GM23338 (cell line): ENCODE results near the gene WDR12. TPM values are rescaled to one million over a fixed set of nuclear protein-coding genes. Genes with fewer than 3 reads are reported as not detected.
"Not testable (repeated sequence)": the region's sequence is repeated elsewhere in the genome, so short reads cannot be mapped to it uniquely, and the experiment has no call there.

Experiments
- ATAC-seq: fragments of 200-7000 bp; cut with Tn5 transposase; 3 replicates; pipeline ENCODE4 v1.9.1; 2020
- DNase-seq: peaks from one replicate; pipeline ENCODE4 v3.0.0-alpha.2; 2015; ENCODE audit warnings: low spot score
- H2AFZ ChIP-seq: fragments of 200-600 bp; sonication (generic); 2 replicates; pipeline ENCODE4 v1.8.0; 2016; ENCODE audit warnings: antibody characterized with exemption, mild to moderate bottlenecking, moderate library complexity
- H3F3A ChIP-seq: fragments of 200-600 bp; sonication (generic); replicated peaks from 2 replicates; pipeline ENCODE4 v1.8.0; 2017; ENCODE audit warnings: antibody characterized with exemption, mixed run types, low read depth
- H3K27ac ChIP-seq: fragments of 200-600 bp; sonication (generic); 2 replicates; pipeline ENCODE4 v1.6.1; 2016; ENCODE audit warnings: low read depth
- H3K27me3 ChIP-seq: fragments of 200-600 bp; sonication (generic); 2 replicates; pipeline ENCODE4 v1.8.0; 2016; ENCODE audit warnings: mild to moderate bottlenecking, mixed run types, moderate library complexity; ENCODE audit not compliant: insufficient read depth
- H3K36me3 ChIP-seq: fragments of 200-600 bp; sonication (generic); 2 replicates; pipeline ENCODE4 v1.8.0; 2016; ENCODE audit warnings: mild to moderate bottlenecking; ENCODE audit not compliant: insufficient read depth
- H3K4me1 ChIP-seq: fragments of 200-600 bp; sonication (generic); 2 replicates; pipeline ENCODE4 v1.8.0; 2016; ENCODE audit warnings: mild to moderate bottlenecking, moderate library complexity; ENCODE audit not compliant: insufficient read depth
- H3K4me2 ChIP-seq: fragments of 200-600 bp; sonication (generic); 2 replicates; pipeline ENCODE4 v1.7.1; 2017; ENCODE audit warnings: mixed run types
- H3K4me3 ChIP-seq: fragments of 200-600 bp; sonication (generic); 2 replicates; pipeline ENCODE4 v1.6.1; 2016; ENCODE audit warnings: mixed run types
- H3K79me2 ChIP-seq: fragments of 200-600 bp; sonication (generic); replicated peaks from 2 replicates; pipeline ENCODE4 v1.8.0; 2017; ENCODE audit warnings: mild to moderate bottlenecking; ENCODE audit not compliant: insufficient read depth
- H3K9me2 ChIP-seq: fragments of 200-600 bp; sonication (generic); 2 replicates; pipeline ENCODE4 v1.8.0; 2017; ENCODE audit not compliant: insufficient read depth
- H4K20me1 ChIP-seq: fragments of 200-600 bp; sonication (generic); replicated peaks from 2 replicates; pipeline ENCODE4 v1.8.0; 2017; ENCODE audit warnings: mild to moderate bottlenecking; ENCODE audit not compliant: insufficient read depth
- H3K27ac Mint-ChIP-seq: 2 replicates; pipeline ENCODE4 v1.8.0; 2020; ENCODE audit warnings: inconsistent platforms, mild to moderate bottlenecking, moderate library complexity, mixed read lengths
- H3K27me3 Mint-ChIP-seq: 3 replicates; pipeline ENCODE4 v1.8.0; 2022; ENCODE audit warnings: low read depth, mild to moderate bottlenecking, moderate library complexity, mixed read lengths, inconsistent platforms; ENCODE audit not compliant: insufficient read depth, poor library complexity
- H3K36me3 Mint-ChIP-seq: 3 replicates; pipeline ENCODE4 v1.8.0; 2021; ENCODE audit warnings: low read depth, mild to moderate bottlenecking, inconsistent platforms, moderate library complexity, mixed read lengths
- H3K4me1 Mint-ChIP-seq: 3 replicates; pipeline ENCODE4 v1.8.0; 2020; ENCODE audit warnings: mild to moderate bottlenecking, inconsistent platforms, mixed read lengths
- H3K4me3 Mint-ChIP-seq: 3 replicates; pipeline ENCODE4 v1.8.0; 2021; ENCODE audit warnings: moderate library complexity, mild to moderate bottlenecking, inconsistent platforms, mixed read lengths
- H3K9me3 Mint-ChIP-seq: 3 replicates; pipeline ENCODE4 v1.8.0; 2020; ENCODE audit warnings: moderate library complexity, mild to moderate bottlenecking, inconsistent platforms, mixed read lengths
- CREB1 ChIP-seq: fragments of 250-450 bp; sonication (Bioruptor Pico); IDR thresholded peaks from 2 replicates; pipeline ENCODE4 v1.5.0; 2020; ENCODE audit warnings: low read depth, mild to moderate bottlenecking, moderate library complexity
- CTCF ChIP-seq, 2 experiments: fragments of 200-600 bp in 1 of 2; sonication (generic) in 1 of 2; conservative IDR thresholded peaks; 2 replicates each; pipeline versions ENCODE4 v1.5.1 to v1.6.1; 2016 to 2017; ENCODE audit warnings: antibody characterized with exemption in 2 of 2, low read depth in 2 of 2, mild to moderate bottlenecking in 2 of 2, moderate library complexity in 1 of 2
- ETS1 ChIP-seq: IDR thresholded peaks from 2 replicates; pipeline ENCODE4 v1.6.1; 2016; ENCODE audit warnings: antibody characterized with exemption
- EZH2 ChIP-seq: fragments of 200-600 bp; sonication (generic); IDR thresholded peaks from one replicate; pipeline ENCODE4 v1.8.0; 2017; ENCODE audit warnings: antibody characterized with exemption, mild to moderate bottlenecking, low read depth; ENCODE audit not compliant: unreplicated experiment
- EZH2phosphoT487 ChIP-seq: fragments of 200-600 bp; sonication (generic); IDR thresholded peaks from one replicate; pipeline ENCODE4 v1.8.1; 2018; ENCODE audit warnings: antibody characterized with exemption; ENCODE audit not compliant: unreplicated experiment
- JUNB ChIP-seq: IDR thresholded peaks from one replicate; pipeline ENCODE4 v1.6.1; 2016; ENCODE audit warnings: antibody characterized with exemption; ENCODE audit not compliant: unreplicated experiment
- NANOG ChIP-seq: IDR thresholded peaks from 2 replicates; pipeline ENCODE4 v1.6.1; 2016; ENCODE audit warnings: antibody characterized with exemption, borderline replicate concordance
- POLR2AphosphoS5 ChIP-seq: IDR thresholded peaks from 2 replicates; pipeline ENCODE4 v1.6.1; 2016; ENCODE audit warnings: antibody characterized with exemption, low read depth
- STAT1 ChIP-seq: IDR thresholded peaks from one replicate; pipeline ENCODE4 v1.6.1; 2016; ENCODE audit warnings: antibody characterized with exemption; ENCODE audit not compliant: unreplicated experiment
- ZNF114 ChIP-seq: fragments of 250-450 bp; sonication (Bioruptor Pico); IDR thresholded peaks from 2 replicates; pipeline ENCODE4 v1.5.0; 2020; ENCODE audit warnings: mild to moderate bottlenecking, moderate library complexity
- ZNF331 ChIP-seq: fragments of 250-450 bp; sonication (Bioruptor Pico); IDR thresholded peaks from 2 replicates; pipeline ENCODE4 v1.5.0; 2020; ENCODE audit warnings: low read depth, mild to moderate bottlenecking, moderate library complexity
- ZNF462 ChIP-seq: fragments of 250-450 bp; sonication (Bioruptor Pico); IDR thresholded peaks from 2 replicates; pipeline ENCODE4 v1.5.0; 2020; ENCODE audit warnings: mild to moderate bottlenecking, moderate library complexity
- polyA plus RNA-seq: library from polyadenylated mRNA; unstranded; fragments of >200 nt; fragmentation: Nextera tagmentation; extraction: Ambion mirVana; gene quantifications from 2 replicates; pipeline ENCODE4 v1.2.1, GENCODE V29; 2016
- total RNA-seq: library from RNA; depleted of rRNA; stranded (reverse); fragments of >200 nt; shearing (Covaris generic); gene quantifications from 2 replicates; pipeline ENCODE4 v1.2.3, GENCODE V29; 2014

Gene WDR12
- total and polyA plus RNA-seq, 2 experiments from 2014 or later, result 98.1 to 240 TPM

DNA sequence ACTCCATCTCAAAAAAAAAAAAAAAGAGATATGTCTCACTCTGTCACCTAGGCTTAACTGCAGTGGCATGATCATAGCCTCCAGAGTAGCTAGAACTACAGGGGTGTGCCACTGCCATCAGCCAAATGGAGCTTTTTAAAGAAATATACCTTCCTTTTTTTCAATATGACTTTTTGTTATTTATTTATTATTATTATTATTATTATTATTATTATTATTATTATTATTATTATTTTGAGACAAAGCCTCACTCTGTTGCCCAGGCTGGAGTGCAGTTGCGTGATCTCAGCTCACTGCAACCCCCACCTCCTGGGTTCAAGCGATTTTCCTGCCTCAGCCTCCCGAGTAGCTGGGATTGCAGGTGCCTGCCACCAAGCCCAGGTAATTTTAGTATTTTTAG lies 37.9 kb upstream of the WDR12 start:
- not testable (repeated sequence) for H3K79me2 ChIP-seq, H3K4me1 Mint-ChIP-seq, H3K27me3 ChIP-seq, H3K4me3 ChIP-seq, H3K27ac Mint-ChIP-seq, H3K9me2 ChIP-seq, DNase-seq, H4K20me1 ChIP-seq, H3K4me2 ChIP-seq, H3K36me3 ChIP-seq, H2AFZ ChIP-seq, H3K4me1 ChIP-seq, ATAC-seq, H3K4me3 Mint-ChIP-seq, H3K27ac ChIP-seq, H3F3A ChIP-seq, H3K27me3 Mint-ChIP-seq
- H3K9me3 Mint-ChIP-seq, result peaks cover 35% of the 10 kb centered on the region
- peaks cover 40% of the 10 kb centered on the region for H3K36me3 Mint-ChIP-seq

DNA sequence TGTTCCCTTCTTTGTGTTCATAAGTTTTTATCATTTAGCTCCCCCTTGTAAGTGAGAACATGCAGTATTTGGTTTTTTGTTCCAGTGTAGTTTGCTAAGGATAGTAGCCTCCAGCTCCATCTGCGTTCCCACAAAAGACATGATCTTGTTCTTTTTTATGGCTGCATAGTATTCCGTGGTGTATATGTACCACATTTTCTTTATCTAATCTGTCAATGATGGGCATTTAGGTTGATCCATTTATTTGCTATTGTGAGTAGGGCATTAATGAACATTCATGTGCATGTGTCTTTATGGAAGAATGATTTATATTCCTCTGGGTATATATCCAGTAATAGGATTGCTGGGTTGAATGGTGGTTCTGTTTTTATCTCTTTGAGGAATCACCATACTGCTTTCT lies 34.0 kb upstream of the WDR12 start:
- Mint-ChIP-seq H3K36me3 (peaks cover 40% of the 10 kb centered on the region), H3K4me3 (no peak overlapping the region), H3K27me3 (peaks cover 2% of the 10 kb centered on the region), H3K4me1 (peaks cover 3% of the 10 kb centered on the region; the same call in 2 of the 3 replicates), H3K9me3 (peaks cover 35% of the 10 kb centered on the region), H3K27ac (no peak overlapping the region)
- Histone ChIP-seq H3K4me3 (no peak overlapping the region), H3K4me2 (no peak overlapping the region), H2AFZ (no peak overlapping the region), H3K36me3 (peaks cover 3% of the 10 kb centered on the region; the same call in 1 of the 2 replicates), H3F3A (no peaks in the 10 kb centered on the region), H3K4me1 (no peaks in the 10 kb centered on the region), H3K79me2 (no peaks in the 10 kb centered on the region), H3K27me3 (no peaks in the 10 kb centered on the region), H3K27ac (no peak overlapping the region), H4K20me1 (no peaks in the 10 kb centered on the region), H3K9me2 (no peaks in the 10 kb centered on the region)
- no peak for ATAC-seq
- DNase-seq, result no peak
- TF ChIP-seq CREB1 (CRISPR knock-in tag) (no peak), CTCF (conservative IDR thresholded peaks at IDR 0.05; ENCODE audit: low read depth in 2 of 2) (no peak), EZH2phosphoT487 (no peak), ETS1 (no peak), NANOG (no peak), ZNF331 (CRISPR knock-in tag) (no peak), ZNF114 (CRISPR knock-in tag) (no peak), ZNF462 (CRISPR knock-in tag) (no peak), POLR2AphosphoS5 (no peak), EZH2 (no peak), STAT1 (no peak), JUNB (no peak)
